ENCODE measurements around the gene MT3.
"Not testable (repeated sequence)": the region's sequence is repeated elsewhere in the genome, so short reads cannot be mapped to it uniquely, and the experiment has no call there.

GRCh38 chr16:56623184-56623583 lies 33.9 kb downstream of the MT3 start:
- not testable (repeated sequence) for TF ChIP-seq CTCF, POLR2AphosphoS5, POLR2A, EP300 (IDR thresholded peaks at IDR 0.05)

All from sigmoid colon (tissue), 4 donors.